ENCODE data around the gene PIGQ. TPM values are rescaled to one million over a fixed set of nuclear protein-coding genes. Genes with fewer than 3 reads are reported as not detected.

The PIGQ gene
- total and polyA plus RNA-seq, 2 of the 13 experiments (the other 11 are each of a cell fraction or from before 2014, with no cell fraction given): 7.7 to 19.7 TPM

- peak; percentile 49; the same call in 1 of the 2 replicates for TF ChIP-seq ZNF790 (CRISPR knock-in tag; IDR thresholded peaks at IDR 0.05; ENCODE audit: borderline replicate concordance)
- peak; percentile 70; the same call in 1 of the 2 replicates for TF ChIP-seq SRY (CRISPR knock-in tag; IDR thresholded peaks at IDR 0.05)
- 0 out of 2 replicates have a peak, but pooled peaks have one; percentile 50 for TF ChIP-seq SAFB2 (CRISPR knock-in tag; IDR thresholded peaks at IDR 0.05; ENCODE audit: borderline replicate concordance, low read depth)
- 0 out of 2 replicates have a peak, but pooled peaks have one; percentile 47 for TF ChIP-seq ZFX (CRISPR knock-in tag; IDR thresholded peaks at IDR 0.05; ENCODE audit: low read depth)
- no peak for TF ChIP-seq CREB1 (IDR thresholded peaks at IDR 0.05)
- no peak for TF ChIP-seq CREB1 (CRISPR knock-in tag; IDR thresholded peaks at IDR 0.05)
- peak; percentile 20; the same call in 1 of the 2 replicates for TF ChIP-seq LBX2 (CRISPR knock-in tag; IDR thresholded peaks at IDR 0.05; ENCODE audit: borderline replicate concordance)
- TF ChIP-seq NFATC3 (CRISPR knock-in tag; IDR thresholded peaks at IDR 0.05): no peak
- 0 out of 2 replicates have a peak, but pooled peaks have one; percentile 16 for TF ChIP-seq HOXA3 (CRISPR knock-in tag; IDR thresholded peaks at IDR 0.05)
- no peak for TF ChIP-seq ZNF670 (CRISPR knock-in tag; IDR thresholded peaks at IDR 0.05; ENCODE audit: borderline replicate concordance)
- peak; percentile 83; the same call in 1 of the 2 replicates for TF ChIP-seq UBTF (CRISPR knock-in tag; IDR thresholded peaks at IDR 0.05)
- TF ChIP-seq SAP130 (CRISPR knock-in tag; IDR thresholded peaks at IDR 0.05; ENCODE audit: low read depth): peak; percentile 41
- no peak for TF ChIP-seq XBP1 (CRISPR knock-in tag; IDR thresholded peaks at IDR 0.05)
- TF ChIP-seq IRX3 (CRISPR knock-in tag; IDR thresholded peaks at IDR 0.05; ENCODE audit: borderline replicate concordance, low read depth): no peak; the same call in 1 of the 2 replicates
- no peak for TF ChIP-seq CAMTA2 (CRISPR knock-in tag; IDR thresholded peaks at IDR 0.05; ENCODE audit: borderline replicate concordance)
- TF ChIP-seq, protein P1, sequence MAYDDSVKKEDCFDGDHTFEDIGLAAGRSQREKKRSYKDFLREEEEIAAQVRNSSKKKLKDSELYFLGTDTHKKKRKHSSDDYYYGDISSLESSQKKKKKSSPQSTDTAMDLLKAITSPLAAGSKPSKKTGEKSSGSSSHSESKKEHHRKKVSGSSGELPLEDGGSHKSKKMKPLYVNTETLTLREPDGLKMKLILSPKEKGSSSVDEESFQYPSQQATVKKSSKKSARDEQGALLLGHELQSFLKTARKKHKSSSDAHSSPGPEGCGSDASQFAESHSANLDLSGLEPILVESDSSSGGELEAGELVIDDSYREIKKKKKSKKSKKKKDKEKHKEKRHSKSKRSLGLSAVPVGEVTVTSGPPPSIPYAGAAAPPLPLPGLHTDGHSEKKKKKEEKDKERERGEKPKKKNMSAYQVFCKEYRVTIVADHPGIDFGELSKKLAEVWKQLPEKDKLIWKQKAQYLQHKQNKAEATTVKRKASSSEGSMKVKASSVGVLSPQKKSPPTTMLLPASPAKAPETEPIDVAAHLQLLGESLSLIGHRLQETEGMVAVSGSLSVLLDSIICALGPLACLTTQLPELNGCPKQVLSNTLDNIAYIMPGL (CRISPR knock-in tag; IDR thresholded peaks at IDR 0.05; ENCODE audit: borderline replicate concordance in 1 of 2, low read depth in 1 of 2): 0 out of 4 replicates have a peak, but pooled peaks of 1 of the 2 experiments have one; percentile 8
- peak; percentile 50; the same call in 1 of the 2 replicates for TF ChIP-seq RAD21 (CRISPR knock-in tag; IDR thresholded peaks at IDR 0.05)
- TF ChIP-seq SKI (IDR thresholded peaks at IDR 0.05; ENCODE audit: partially characterized antibody): peak; percentile 29
- TF ChIP-seq ZNF563 (CRISPR knock-in tag; IDR thresholded peaks at IDR 0.05): peak; percentile 75; the same call in 1 of the 2 replicates
- TF ChIP-seq ZNF3 (CRISPR knock-in tag; IDR thresholded peaks at IDR 0.05): no peak
- no peak for TF ChIP-seq ZBED4 (CRISPR knock-in tag; IDR thresholded peaks at IDR 0.05; ENCODE audit: borderline replicate concordance)
Measured at GRCh38 chr16:590188-590814, 20.5 kb downstream of the PIGQ start (continued).

Measured in HepG2 (cell line).